Esophagus (tissue), 2 donors: ENCODE measurements around the gene SRRT. TPM values are rescaled to one million over a fixed set of nuclear protein-coding genes. Genes with fewer than 3 reads are reported as not detected.
"Not testable (repeated sequence)": the region's sequence is repeated elsewhere in the genome, so short reads cannot be mapped to it uniquely, and the experiment has no call there.

Experiments used
- H3K27ac ChIP-seq, 2 donors: one replicate each; pipeline ENCODE4 v1.5.1; 2013; ENCODE audit warnings: low read depth in 2 of 2, mild to moderate bottlenecking in 2 of 2, inconsistent platforms in 1 of 2, low read length in 1 of 2, moderate library complexity in 1 of 2
- H3K27me3 ChIP-seq, 2 donors: one replicate each; pipeline ENCODE4 v1.6.1; 2013; ENCODE audit warnings: low read length in 2 of 2, control low read depth in 1 of 2, mild to moderate bottlenecking in 1 of 2; ENCODE audit not compliant: insufficient read depth in 2 of 2, control insufficient read depth in 1 of 2
- H3K36me3 ChIP-seq, 2 donors: one replicate each; pipeline ENCODE4 v1.6.1; 2013; ENCODE audit warnings: low read length in 1 of 2; ENCODE audit not compliant: control insufficient read depth in 2 of 2, insufficient read depth in 2 of 2
- H3K4me1 ChIP-seq, 2 donors: one replicate each; pipeline ENCODE4 v1.6.1; 2013; ENCODE audit warnings: low read length in 1 of 2; ENCODE audit not compliant: control insufficient read depth in 2 of 2, insufficient read depth in 2 of 2
- H3K4me3 ChIP-seq, 2 donors: one replicate each; pipeline ENCODE4 v1.5.1; 2013; ENCODE audit warnings: low read length in 2 of 2, mild to moderate bottlenecking in 2 of 2, low read depth in 1 of 2, moderate library complexity in 1 of 2
- H3K9me3 ChIP-seq, 2 donors: one replicate each; pipeline ENCODE4 v1.6.1; 2013; ENCODE audit warnings: mild to moderate bottlenecking in 2 of 2, low read depth in 1 of 2, low read length in 1 of 2, moderate library complexity in 1 of 2; ENCODE audit not compliant: control insufficient read depth in 2 of 2, insufficient read depth in 1 of 2
- WGBS, 2 donors: extraction: QIAGEN DNeasy Blood & Tissue Kit; methylation state at CpG; one replicate each; pipeline ENCODE4 v1.1.7; 2013; 5-methylcytosine and 5-hydroxymethylcytosine counted together
- polyA plus RNA-seq, 2 donors: library from polyadenylated mRNA; stranded (reverse); fragments of 200-250 nt; gene quantifications; one replicate each; pipeline ENCODE4 v1.2.3, GENCODE V29; 2013
- donor health status: healthy with polysubstance abuse.
- donor health status: Bipolar disorder and iron deficiency.

Gene SRRT
- polyA plus RNA-seq, 2 donors: 70.7 to 105 TPM

GRCh38 chr7:100900978-100901377, 26.1 kb downstream of the SRRT start:
- Histone ChIP-seq H3K9me3 (peaks cover 0 to 3% of the 10 kb centered on the region in 2 donors), H3K4me3 (no peak overlapping the region), H3K36me3 (no peaks in the 10 kb centered on the region), H3K27ac (no peak overlapping the region), H3K27me3 (peaks cover 0 to 9% of the 10 kb centered on the region in 2 donors), H3K4me1 (peaks cover 0 to 7% of the 10 kb centered on the region in 2 donors)
- WGBS, 2 donors: 82 to 90% methylated on average over 2 of the region's 2 CpGs

- Histone ChIP-seq H3K27me3 (no peaks in the 10 kb centered on the region), H3K4me1 (no peaks in the 10 kb centered on the region), H3K4me3 (no peak overlapping the region), H3K9me3 (peaks cover 0 to 3% of the 10 kb centered on the region in 2 donors), H3K27ac (no peak overlapping the region), H3K36me3 (no peaks in the 10 kb centered on the region)
- 48 to 54% methylated on average over 5 of the region's 5 CpGs for WGBS, 2 donors
These were observed 27.0 kb downstream of the SRRT start for GRCh38 chr7:100901921-100902332.

GRCh38 chr7:100902638-100903037, 27.7 kb downstream of the SRRT start:
- H3K4me1 ChIP-seq: no peaks in the 10 kb centered on the region
- H3K36me3 ChIP-seq: no peaks in the 10 kb centered on the region
- 74 to 83% methylated on average over 7 of the region's 7 CpGs for WGBS, 2 donors
- no peak overlapping the region for H3K27ac ChIP-seq
- H3K9me3 ChIP-seq: peaks cover 0 to 3% of the 10 kb centered on the region in 2 donors
- no peaks in the 10 kb centered on the region for H3K27me3 ChIP-seq
- no peak overlapping the region for H3K4me3 ChIP-seq

- no peak overlapping the region for H3K27ac ChIP-seq
- H3K4me1 ChIP-seq: no peaks in the 10 kb centered on the region
- no peak overlapping the region for H3K4me3 ChIP-seq
- H3K36me3 ChIP-seq: no peaks in the 10 kb centered on the region
- 95 to 98% methylated on average over 5 of the region's 5 CpGs for WGBS, 2 donors
- no peaks in the 10 kb centered on the region for H3K9me3 ChIP-seq
- H3K27me3 ChIP-seq: no peaks in the 10 kb centered on the region
These were observed 33.6 kb downstream of the SRRT start for GRCh38 chr7:100908512-100908911.

- H3K4me3 ChIP-seq, H3K36me3 ChIP-seq, H3K27ac ChIP-seq, H3K4me1 ChIP-seq, H3K27me3 ChIP-seq, H3K9me3 ChIP-seq: not testable (repeated sequence)
- WGBS, 2 donors: 68 to 70% methylated on average over 6 to 7 of the region's 7 CpGs
These were observed 35.5 kb downstream of the SRRT start for GRCh38 chr7:100910443-100910842.

GRCh38 chr7:100911484-100911883, 36.6 kb downstream of the SRRT start:
- H3K36me3 ChIP-seq: no peaks in the 10 kb centered on the region
- no peaks in the 10 kb centered on the region for H3K4me1 ChIP-seq
- no peaks in the 10 kb centered on the region for H3K9me3 ChIP-seq
- H3K27ac ChIP-seq: no peak overlapping the region
- no peaks in the 10 kb centered on the region for H3K27me3 ChIP-seq
- H3K4me3 ChIP-seq: no peak overlapping the region
- 69 to 74% methylated on average over 3 of the region's 3 CpGs for WGBS, 2 donors

GRCh38 chr7:100914208-100914878, 39.4 kb downstream of the SRRT start:
- no peaks in the 10 kb centered on the region for H3K36me3 ChIP-seq
- no peak overlapping the region for H3K4me3 ChIP-seq
- H3K9me3 ChIP-seq: no peaks in the 10 kb centered on the region
- no peak overlapping the region for H3K27ac ChIP-seq
- WGBS, 2 donors: 73 to 93% methylated on average over 15 of the region's 15 CpGs
- H3K4me1 ChIP-seq: no peaks in the 10 kb centered on the region
- H3K27me3 ChIP-seq: no peaks in the 10 kb centered on the region

GRCh38 chr7:100914879-100915447, 40.1 kb downstream of the SRRT start:
- Histone ChIP-seq H3K27ac (no peak overlapping the region), H3K4me1 (no peaks in the 10 kb centered on the region), H3K27me3 (no peaks in the 10 kb centered on the region), H3K36me3 (no peaks in the 10 kb centered on the region), H3K9me3 (no peaks in the 10 kb centered on the region), H3K4me3 (no peak overlapping the region)
- 82 to 84% methylated on average over 8 of the region's 8 CpGs for WGBS, 2 donors

GRCh38 chr7:100919335-100919734, 44.4 kb downstream of the SRRT start:
- H3K27ac ChIP-seq, H3K4me1 ChIP-seq, H3K27me3 ChIP-seq, H3K4me3 ChIP-seq, H3K36me3 ChIP-seq, H3K9me3 ChIP-seq: not testable (repeated sequence)
- 86 to 92% methylated on average over 5 of the region's 5 CpGs for WGBS, 2 donors

GRCh38 chr7:100919779-100920437, 45.0 kb downstream of the SRRT start:
- not testable (repeated sequence) for H3K4me3 ChIP-seq, H3K27ac ChIP-seq, H3K4me1 ChIP-seq, H3K9me3 ChIP-seq, H3K36me3 ChIP-seq, H3K27me3 ChIP-seq
- 69 to 70% methylated on average over 9 of the region's 9 CpGs for WGBS, 2 donors
